SHP77 treated with DMSO at 0.1 percent for 48 hours (cell line): ENCODE data around the gene RAPH1.

Source experiments
- DNase-seq: peaks from one replicate; lab custom pipeline; 2025; lab: John Stamatoyannopoulos, UW

Gene RAPH1

DNA sequence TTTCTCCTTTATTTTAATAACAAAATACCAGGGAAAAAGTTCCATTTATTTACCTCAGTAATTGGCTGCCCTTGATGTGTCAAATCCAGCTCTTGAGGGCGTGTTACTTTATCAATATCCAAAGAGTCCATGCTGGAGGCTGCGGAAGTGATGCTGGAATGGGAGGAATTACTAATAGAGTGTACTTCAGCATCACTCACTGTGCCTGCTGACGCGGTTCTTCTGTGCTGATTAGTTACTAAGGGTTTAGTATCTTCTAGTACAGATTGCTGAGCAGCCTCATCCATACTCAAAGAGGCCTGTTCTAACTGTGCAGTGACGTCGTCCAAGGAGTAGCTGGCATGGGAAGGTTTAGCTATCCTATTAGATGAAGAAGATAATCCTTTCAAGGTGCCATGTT, 45.6 kb downstream of the RAPH1 start:
- no peak for DNase-seq

DNA sequence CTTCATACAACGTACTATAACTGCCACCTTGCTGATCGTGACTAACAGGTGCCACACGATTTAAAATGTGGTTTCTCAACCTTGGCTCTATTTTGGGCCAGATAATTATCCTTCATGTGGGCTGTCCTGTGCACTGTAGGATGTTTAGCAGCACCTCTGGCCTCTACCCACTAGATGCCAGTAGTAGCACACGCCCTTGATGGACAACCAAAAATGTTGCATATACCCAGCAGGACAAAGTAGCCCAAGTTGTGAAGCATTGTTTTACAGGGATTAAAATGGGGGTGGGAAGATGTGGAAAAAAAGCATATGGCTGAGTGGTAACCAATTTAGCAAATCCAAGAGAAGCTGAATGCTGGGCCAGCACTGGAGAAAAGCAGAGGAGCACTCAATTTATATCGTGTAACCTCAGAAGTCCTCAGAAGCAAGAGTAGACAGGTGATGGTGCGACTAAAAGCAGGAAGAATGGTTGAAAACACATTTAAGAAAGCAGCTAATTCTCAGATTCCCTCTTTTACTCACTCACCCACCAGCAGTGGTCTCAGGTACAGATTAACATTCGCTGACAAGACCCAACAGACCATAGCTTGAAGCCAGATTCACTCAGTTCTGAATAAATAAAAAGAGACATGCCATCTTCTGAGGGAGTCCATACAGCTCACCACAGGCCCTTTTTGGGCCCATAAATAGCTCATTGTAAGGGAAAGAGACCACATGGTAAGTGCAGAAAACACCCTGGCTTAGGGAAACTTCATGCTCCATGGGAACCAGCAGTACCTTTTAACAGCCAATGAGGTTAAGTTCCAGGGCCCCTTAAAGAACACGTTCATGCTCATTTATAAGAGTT, 50.6 kb downstream of the RAPH1 start:
- no peak for DNase-seq

DNA sequence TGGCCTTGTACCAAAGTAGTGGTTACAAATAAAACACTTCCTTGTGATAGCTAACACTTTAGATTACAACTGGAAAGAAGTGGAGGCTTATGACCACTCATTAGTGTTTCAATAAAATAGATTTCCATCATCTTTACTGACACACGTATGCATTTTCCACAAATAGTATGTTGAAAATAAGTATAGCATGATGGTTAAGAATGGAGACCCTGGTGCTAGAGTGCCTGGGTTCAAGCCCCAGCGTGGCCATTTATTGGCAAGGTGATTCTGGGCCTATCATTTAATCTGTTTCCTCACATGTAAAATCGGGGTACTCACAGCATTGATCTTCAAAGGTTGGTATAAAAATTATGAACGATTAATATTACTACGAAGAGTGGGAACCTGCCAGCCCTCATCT, 54.5 kb downstream of the RAPH1 start:
- no peak for DNase-seq

DNA sequence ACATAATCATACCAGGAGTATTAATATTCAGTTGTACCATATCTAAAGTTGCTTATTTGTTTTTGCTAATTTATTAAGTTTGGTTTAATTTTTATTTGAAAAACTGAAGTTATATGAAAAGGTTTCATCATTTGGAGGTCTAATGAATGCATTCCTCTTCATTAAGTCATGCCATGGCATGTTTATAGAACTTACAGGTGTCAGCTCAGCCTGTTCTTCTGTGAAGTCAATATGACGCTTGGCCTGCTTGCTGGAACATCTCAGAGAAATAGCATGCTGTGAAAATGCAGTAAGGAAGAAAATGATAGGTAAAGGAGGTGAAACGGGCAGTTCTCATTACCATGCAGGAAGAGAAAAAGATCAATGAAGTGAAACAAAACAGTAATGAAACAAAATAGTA, 58.2 kb downstream of the RAPH1 start:
- DNase-seq = no peak

DNA sequence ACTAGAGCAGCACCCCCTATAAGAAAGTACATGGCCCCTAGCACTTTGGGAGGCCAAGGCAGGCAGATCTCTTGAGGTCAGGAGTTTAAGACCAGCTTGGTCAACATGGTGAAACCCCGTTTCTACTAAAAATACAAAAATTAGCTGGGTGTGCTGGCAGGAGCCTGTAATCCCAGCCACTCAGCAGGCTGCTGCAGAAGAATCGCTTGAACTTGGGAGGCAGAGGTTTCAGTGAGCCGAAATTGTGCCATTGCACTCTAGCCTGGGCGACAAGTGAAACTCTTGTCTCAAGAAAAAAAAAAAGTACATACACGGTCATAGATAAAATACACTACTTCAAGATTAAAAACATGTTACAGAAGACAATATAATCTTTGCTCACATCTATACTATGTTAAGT, 63.8 kb downstream of the RAPH1 start:
- DNase-seq = no peak

DNA sequence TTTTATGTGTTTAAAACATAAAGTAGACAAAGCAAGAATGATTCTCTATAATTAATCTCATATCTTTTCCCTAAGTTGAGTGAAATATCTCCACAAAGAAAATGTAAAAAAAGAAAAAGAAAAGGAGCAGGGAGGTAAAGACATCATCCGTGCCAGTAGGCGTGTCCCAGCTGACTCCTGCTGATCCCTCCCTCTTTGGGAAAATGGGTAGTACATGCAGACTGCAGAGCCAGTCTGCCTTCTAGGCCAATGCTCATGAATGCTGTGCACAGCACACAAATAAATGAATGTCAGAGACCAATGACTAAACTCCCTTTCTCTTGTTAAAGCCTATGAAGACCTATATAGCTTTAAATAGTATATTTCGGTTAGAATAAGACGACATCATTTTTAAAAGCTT, 64.7 kb downstream of the RAPH1 start:
- DNase-seq = no peak

DNA sequence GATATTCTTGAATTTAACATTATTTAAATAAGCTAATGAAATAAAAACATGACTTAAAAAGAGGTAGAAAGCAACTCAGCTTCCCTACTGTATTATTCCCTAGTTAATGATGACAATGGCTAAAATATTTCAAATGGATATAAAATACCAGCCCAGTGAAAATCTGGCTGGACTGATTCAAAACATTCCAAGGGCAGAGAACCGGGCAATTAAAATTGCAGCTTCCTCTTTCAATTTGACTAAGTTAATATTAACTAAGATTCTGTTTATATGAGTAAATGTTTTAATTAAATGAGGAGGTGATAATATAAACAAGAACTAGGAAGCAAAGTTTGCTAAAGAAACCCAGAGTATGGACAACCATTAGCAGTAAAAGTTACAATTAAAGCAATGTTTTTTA, 65.6 kb downstream of the RAPH1 start:
- no peak for DNase-seq

DNA sequence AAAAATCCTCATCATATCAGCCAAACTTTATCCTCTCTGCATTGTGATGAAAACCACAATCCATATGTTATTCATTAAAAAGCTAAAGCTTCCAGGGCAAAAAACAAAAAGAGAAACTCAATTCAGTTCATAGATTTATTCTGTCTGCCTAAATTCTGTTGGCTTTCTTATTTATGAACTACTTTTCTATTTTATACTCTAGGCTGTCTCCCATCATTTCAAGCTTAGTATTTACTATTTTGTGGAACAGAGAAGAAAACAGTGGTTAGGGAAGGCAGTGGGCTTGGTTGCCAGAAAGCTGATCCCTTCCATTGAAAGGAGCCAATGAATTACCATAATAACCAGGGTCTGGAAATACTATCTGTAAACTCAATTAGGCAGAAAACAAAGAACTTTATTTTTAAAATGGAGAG, 71.8 kb downstream of the RAPH1 start:
- no peak for DNase-seq

DNA sequence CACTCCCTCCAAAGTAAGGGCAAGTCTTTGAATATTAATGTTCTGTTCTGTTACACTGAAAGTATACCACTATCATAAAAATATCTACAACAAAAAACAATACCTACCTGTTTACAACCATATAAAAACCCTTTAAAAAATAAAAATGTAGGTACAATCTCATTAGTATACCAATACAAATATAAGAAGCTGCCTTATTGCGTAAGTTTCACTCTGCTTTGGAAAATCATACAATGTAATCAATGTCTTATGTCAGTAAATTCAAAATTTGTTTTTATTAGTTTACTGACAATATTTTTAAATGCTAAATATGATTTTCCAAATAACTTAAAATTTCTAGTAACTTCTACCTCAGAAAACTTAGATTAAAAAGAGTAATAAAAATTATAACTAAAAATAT, 72.8 kb downstream of the RAPH1 start:
- no peak for DNase-seq

DNA sequence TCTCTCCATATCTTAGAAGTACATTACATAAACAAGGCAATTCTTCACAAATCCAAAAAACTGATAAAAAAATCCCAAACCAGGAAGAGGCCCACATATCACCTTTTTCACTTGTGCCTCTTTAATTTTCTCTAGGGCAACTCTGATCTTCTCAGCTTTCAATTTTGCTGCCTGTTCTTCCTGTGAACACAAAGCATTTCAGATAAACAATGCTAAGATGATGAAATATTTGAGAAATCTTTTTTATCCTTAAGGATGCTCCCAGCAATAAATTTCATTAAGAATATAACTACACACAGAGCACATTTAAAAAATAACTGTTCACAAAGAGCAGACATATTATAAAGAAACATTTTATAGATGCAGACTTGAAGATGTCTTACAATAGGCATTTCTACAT, 73.4 kb downstream of the RAPH1 start:
- no peak for DNase-seq

DNA sequence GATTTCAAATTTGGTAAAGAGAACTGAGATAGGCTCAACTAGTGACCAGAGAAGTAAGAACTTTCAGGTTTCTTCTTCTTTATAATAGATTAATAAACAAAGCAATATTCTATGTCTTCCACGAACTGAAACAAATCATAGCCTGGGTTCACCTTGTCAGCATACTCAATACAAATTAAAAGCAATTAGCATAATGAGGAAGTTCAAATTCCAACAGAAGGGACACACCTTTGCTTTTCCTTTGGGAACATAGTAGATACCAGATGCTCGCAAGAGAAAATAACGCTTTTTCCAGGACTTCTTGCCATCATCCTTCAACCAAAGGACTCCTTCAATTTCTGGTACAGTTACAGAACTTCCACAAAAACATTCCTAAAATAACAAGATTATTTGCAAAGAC, 79.9 kb downstream of the RAPH1 start:
- DNase-seq = no peak

DNA sequence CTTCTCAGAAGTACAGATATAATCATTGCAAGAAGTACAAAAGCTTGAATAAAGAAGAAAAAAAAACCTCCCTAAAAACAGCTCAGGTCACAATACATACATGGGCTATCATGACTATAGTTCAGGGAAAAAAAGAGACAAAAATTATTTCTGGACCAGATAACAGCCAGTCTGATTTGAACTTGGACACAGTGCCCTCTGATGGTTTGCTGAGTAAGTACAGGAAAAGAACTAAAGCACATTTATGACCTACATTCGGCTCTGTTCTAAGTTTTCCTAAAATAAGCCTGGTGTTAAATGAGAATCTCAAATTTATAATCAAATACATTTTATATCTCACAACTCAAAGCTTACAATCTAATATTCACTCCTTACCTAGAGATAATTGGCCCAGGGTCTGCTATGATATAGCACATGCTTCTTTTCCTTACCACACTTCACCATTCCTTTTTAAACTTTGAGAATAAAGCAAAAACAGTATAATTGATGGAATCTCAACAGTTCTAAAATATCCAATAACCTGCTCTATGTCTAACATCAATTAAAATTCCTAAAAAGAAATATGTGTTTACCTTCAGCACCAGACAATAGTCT, 81.1 kb downstream of the RAPH1 start:
- peak; percentile 23 for DNase-seq

DNA sequence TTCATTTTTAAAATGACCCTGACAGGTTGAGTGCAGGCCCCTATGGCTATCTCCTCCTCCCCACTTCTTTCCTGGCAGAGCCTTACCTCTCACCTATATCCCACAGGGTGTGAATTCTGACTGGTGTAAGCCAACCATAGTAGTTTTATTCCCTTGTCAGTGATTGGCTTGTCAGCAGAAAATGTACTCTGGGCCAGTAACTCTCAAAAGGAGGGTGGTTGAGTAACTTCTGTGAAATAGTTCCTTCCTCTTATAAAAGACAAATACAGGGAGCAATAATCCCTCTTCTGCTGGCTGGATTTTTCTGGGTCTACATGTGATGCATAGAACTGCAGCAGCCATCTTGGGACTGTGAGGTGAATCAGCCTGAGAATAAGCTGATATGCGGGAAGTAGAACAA, 83.4 kb downstream of the RAPH1 start:
- no peak for DNase-seq

DNA sequence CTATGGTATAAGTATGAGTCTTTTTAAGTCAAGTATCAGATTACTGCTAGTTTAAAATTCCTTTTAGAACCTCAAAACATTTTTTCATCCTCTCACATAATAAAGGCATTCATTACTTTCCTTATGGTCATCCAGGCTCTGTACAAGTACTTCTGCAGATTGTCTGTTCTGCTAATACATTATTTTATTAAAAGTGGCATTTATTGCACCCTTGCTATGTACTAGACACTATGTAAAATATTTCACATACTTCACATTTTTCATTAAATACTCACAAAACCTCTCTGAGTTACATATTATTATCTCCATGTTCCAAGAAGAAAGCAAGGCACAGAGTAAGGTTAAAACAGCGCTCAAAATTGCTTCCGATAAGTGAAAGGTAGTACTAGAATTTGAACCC, 84.1 kb downstream of the RAPH1 start:
- DNase-seq = no peak

DNA sequence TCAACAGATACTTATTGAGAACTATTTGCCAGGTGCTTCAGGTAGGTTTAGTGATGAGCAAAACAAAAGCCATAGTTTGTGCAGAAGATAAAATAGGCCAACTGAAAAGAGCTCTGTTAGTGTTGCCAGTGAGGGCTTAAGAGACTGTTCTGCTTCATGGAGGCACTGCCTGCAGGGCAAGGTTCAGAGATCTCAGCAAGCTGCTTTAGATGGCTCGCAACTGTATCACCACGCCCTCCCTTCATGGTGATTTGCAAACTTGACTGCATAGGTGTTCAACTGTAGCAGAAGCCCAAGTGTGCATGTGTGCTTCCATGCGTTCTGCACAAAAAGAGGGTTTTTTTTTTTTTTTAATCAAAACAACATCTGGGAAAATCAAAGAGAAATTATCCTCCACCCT, 84.5 kb downstream of the RAPH1 start:
- DNase-seq = no peak

DNA sequence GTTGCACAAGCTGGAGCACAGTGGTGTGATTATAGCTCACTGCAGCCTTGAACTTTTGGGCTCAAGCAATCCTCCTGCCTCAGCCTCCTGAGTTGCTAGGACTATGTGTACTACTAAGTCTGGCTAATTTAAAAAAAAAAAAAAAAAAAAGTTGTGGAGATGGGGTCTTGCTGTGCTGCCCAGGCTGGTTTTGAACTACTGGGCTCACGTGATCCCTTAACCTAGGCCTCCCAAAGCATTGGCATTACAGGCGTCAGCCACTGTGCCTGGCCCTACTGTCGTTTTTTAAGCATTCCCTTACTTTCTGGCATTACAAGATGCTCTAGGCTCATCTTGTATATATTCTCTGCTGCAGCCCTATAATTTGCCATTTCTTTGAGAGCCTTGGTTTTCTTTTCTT, 88.3 kb downstream of the RAPH1 start:
- no peak for DNase-seq

DNA sequence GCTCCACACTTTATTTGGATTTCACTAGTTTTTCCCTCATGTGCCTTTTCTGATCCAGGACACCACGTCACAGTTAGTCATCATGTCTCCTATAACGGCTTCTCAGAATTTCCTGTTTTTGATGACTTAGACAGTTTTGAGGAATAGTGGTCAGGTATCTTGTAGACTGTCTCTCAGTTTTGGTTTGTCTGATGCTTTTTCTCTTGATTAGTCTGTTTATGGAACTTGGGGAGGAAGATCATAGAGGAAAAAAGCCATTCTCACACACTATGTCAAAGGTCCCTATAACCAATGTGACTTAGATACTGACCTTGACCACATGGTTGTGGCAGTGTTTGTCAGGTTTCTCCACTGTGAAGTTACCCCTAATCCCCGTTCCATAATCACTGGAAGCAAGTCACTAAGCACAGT, 89.0 kb downstream of the RAPH1 start:
- no peak for DNase-seq

DNA sequence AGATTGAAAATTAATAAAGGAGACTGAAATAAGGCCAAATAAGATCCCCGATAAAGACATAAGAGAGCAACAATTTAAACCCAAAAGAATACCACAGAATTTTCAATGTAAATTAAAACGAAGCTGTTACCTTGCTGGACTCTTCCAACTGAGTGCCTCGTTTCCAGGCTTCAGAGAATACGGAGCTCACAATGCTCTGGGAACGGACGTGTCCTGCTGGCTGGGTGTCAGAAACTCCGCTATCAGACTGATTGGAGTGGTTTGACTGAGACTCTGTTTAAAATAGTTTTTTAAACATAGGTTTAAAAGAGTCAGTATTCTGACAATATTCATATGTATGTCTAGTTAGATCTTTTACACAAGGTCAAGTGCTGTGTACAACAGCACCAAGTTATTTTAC, 90.4 kb downstream of the RAPH1 start:
- DNase-seq = no peak

DNA sequence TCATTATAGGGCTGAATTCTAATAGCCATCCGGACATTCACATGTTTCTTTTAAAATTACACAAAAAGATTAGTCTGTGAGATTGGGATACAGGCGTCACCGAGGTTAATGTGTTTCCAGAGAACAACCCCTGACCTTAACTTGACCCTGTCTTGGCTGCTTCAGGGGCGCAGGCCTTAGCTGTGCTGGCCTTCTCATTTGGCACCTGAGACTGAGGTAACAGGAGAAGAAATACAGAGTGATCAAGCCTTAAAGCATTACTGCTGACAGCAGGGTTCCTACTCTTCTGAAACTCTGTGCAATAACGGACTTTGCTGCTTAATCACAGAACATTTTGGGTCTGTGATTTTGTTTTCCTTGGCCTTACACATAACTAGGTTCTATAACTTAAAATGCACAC, 92.6 kb downstream of the RAPH1 start:
- no peak for DNase-seq

DNA sequence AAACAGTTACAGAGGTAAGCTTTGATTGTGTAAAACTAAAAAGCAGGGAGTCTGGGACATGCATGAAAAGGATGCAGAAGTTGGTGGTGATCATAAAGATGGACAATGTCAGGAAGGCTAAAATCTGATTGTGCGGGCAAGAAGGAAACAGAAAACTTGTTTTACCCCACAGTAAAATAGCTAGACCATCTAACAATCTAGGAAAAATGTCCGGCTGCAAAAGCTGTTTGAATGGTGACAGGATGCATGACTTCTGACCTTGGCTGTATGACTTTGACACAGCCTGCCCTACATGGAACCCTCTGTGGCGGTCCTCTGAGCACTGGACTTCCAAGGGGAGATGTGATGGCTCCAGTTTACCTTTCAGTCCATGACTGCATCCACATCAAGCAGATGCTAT, 93.6 kb downstream of the RAPH1 start:
- no peak for DNase-seq

DNA sequence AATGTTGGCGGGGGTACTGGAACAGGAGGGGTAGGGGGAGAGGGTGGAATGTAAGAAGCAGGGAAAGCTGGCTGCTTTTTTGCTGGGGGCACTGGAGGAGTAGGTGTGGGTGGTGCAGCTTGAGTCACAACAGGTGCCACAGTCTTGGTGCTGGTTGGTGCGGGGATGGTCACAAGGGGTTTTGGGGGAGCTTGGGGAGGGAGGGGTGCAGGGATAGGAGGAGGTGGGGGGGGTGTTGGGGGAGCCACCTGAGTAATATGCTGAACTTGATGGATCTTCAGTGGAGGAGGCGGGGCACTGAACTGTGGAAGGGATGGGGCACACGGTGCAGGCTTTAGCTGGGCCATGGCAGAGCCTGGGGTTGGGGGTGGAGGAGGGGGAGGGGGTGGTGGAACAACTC, 94.4 kb downstream of the RAPH1 start:
- no peak for DNase-seq

DNA sequence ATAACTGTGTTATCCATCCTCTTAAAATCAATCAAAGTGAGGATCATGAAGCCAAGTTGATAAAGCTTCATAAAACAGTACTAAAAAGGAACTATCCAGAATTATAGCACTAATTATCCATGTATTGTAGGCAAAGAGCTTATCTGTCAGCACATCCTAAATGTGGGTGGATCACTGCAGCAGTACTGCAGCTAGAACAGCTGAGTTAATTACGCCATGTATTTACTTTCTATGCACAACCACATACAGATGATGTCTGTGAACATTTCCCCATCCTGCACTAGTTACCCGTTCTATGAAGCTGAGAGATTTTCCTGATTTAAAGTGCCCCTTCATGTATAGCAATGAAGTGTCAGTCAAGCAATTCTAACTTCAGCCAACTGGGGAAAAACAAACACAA, 96.6 kb downstream of the RAPH1 start:
- no peak for DNase-seq

DNA sequence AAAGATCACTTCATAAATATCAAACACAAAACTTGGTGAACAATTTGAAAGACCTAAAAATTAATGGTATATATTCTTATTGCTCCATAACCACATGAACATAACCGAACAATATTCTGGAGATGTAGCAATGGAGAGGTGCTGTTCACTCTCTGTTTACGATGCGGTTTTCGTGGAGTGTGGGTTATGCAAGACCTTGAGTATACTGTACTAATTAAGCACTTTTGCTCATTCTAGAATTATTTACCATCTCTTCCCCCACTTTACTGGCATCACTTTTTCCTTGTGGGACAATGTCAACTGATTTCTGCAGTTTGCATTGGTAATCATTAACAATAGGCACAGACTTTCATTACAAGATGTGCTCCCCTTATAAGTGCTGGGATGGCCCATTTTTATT, 97.6 kb downstream of the RAPH1 start:
- DNase-seq = no peak

DNA sequence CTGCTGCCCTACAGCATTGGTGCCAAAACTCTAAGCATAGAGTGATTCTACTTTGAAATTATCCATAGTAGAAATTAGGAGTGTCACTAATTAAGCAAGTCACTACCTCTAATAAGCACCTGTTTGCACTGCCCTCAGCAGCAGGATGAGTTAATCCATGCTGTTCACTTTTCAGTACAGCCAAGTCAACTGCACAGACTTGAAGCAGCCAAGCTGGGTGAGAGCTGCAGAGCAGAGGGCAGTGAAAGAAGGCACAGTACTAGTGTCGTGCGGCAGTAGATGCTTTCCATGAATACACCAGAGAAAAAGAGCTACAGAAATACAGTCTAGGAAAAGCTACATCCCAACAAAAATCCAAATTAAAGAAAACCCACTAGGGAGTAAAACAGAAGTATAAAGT, 98.6 kb downstream of the RAPH1 start:
- DNase-seq = no peak
